ENCODE measurements around the gene GALNT18. TPM values are rescaled to one million over a fixed set of nuclear protein-coding genes. Genes with fewer than 3 reads are reported as not detected.
A peak's percentile ranks its signal among the peaks of the same experiment; 100 is the strongest.

The GALNT18 gene
- total RNA-seq, 1 donor from 2014 or later: 240 TPM

DNA sequence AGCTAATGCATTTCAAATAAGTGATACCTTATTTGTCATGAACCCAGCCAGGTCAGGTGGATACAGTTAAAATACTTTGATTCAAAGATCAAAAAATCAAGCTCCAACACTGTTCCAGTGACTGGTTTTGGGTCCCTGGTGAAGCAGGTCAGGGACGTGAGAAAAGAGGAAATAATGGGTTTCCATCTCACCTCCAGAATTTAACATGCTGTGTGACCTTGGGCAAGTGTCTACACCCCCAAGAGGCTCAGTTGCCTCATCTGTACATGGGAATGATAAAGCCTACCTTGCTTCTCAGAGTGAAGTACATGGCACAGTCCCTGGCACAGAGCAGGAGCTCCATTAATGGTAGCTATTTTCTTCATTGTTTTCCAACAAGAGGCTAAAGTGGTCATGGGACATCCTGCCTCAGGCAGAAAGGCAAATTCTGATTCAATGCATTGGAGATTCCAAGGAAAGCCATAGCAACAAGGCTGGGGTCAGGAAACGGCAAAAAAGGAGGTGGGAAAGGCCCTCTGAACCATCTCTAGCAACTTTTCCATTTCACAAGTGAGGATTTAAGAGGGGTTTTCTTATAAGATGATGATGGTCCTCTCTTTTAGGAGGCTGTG is 377.2 kb downstream of the GALNT18 start:
- DNase-seq (ENCODE audit: low read depth in 2 of 2): peak; percentile 8 to 29

DNA sequence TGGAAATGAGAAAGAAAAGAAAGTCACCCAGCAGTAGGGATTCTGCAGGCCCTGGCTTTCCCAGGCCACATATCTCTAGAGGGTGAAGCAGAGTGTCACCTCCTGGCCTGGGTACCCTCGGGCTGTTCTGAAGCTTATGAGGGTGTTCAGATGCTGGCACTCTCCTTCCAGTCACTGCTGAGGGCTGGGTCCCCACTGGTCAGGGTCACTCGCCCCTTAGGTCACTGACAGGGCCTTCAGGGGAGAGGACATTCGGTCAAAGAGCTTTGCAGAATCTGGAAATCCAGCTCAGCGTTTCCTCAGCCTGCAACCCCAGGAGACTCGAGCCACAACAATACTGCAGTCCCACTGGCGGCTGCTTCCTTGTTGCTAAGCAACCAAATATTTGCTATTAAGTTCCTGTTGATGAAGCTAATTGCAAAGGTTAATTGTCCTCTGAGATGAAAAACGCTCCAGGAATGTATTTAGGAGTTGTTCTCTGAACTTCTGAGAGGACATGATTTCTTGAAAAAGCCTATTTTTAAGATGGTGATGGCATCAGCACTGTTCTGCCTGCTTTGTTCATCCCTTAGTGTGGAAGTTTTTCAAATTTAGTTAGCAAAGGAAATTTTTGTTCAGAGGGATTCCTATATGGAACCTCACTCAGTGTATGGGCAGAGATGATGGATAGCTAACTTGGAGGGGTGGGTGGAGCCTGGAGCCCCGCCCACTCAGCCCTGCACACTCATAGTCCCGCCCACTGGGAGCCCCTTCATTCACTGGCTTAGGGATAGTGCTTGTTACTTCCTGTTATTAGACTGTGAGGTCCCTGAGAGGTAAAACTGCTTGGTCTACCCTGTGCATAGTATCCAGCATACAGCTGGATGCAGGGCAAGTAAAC is 378.0 kb downstream of the GALNT18 start:
- DNase-seq (ENCODE audit: low read depth in 2 of 2): peak; percentile 33 to 75

GRCh38 chr11:11243209-11243589 is 378.6 kb downstream of the GALNT18 start:
- DNase-seq (ENCODE audit: low read depth in 2 of 2): no peak

DNA sequence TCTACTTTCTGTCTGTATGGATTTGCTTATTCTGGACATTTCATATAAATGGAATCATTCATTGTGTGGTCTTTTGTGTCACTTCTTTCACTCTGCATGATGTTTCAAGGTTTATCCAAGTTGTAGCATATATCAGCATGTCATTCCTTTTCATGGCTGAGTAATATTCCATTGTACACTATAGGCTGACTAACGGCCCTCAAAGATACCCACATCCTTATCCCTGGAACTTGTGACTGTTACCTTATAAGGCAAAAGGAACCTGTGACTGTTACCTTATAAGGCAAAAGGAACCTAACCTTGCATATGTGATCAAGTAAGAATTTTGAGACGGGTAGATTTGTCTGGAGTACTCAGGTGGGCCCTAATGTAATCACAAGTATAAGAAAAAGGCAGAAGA is 380.5 kb downstream of the GALNT18 start:
- no peak for DNase-seq (ENCODE audit: low read depth in 2 of 2)

DNA sequence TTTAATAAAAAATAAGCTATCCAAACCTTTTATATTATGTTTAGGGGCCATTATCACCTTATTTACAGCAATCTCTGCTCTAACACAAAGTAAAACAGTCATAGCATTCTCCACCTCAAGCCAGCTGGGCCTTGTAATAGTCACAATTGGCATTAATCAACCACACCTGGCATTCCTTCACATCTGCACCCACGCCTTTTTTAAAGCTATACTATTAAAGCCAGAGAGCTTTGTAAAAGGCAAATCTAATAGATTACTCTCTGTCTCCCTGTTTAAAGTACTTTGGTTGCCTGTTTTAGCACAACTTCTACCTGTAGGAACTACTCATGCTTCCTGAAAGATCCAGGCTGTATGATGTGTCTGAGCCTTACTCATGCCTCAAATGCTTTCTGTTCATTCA is 381.8 kb downstream of the GALNT18 start:
- DNase-seq (ENCODE audit: low read depth in 2 of 2): no peak

DNA sequence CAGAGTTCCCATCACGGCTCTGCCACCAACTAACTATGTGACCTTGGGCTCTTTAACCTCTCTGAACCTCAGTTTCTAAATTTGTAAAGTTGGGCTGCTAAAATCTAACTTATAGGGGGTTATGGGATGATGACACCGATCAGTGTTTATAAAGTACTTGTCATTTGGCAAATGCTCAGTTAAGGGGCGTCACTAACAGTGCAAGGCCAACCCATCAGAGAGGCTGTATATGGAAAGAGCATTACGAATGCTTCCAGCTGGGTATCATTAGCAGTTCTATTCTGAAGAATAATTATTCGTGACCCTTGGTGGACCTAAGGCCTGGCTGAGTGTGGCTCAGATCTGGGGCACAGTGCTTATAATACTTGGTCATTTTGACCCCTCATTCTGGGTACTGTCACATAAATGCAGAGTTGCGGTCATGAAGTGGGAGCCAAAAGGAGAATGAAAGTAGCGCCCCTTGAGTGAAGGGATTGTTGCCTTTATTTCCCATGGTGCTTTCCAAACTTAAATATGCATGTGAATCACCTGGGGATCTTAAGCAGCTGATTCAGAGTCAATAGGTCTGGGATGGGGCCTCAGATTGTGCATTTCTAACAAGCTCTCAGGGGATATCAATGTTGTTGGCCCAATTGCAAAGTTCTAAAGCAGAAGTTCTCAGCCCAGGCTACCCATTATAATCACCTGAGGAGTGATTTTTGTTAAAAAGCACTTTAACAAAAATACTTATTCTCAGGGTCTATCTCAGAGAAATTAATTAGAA is 384.6 kb downstream of the GALNT18 start:
- DNase-seq (ENCODE audit: low read depth in 2 of 2): no peak

GRCh38 chr11:11236498-11237059 is 385.2 kb downstream of the GALNT18 start:
- no peak for DNase-seq (ENCODE audit: low read depth in 2 of 2)

GRCh38 chr11:11231763-11232162 is 390.0 kb downstream of the GALNT18 start:
- DNase-seq (ENCODE audit: low read depth in 2 of 2): no peak

DNA sequence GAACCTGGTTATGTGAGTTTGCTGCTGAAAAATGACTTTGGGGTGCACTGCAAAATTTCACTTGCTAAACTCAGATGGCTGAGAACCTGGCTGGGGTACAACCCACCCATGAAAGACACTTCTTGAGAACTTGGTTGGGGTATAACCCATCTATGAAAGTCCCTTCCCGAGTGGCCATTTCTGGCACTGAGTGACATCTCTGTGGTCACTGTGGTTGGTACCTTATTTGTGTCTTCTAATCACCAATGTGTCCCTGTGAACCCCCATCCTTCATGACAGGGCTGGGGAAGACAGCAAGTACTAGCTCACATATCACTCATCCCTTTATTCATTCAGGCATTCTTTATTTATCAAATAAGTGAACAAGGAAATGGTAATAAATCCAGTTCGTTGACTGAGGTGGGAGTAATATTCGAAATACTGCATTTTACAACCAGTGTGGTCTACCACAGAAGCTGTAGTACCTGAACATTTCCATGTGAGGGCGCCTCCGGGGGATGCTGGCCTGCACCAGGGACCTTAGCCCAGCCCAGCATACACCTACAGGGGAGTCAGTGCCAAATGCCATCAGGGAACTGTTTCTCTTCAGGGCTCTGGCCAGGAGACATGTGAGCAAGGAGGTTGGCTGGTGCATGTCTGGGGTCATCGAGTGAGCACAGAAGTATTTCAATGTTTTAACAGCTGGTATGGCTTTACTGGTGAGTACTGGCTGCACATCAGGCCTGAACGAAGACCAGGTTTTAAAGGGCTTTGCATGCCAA is 390.8 kb downstream of the GALNT18 start:
- peak in 1 of 2 donors; percentile 16 for DNase-seq (ENCODE audit: low read depth in 2 of 2)

DNA sequence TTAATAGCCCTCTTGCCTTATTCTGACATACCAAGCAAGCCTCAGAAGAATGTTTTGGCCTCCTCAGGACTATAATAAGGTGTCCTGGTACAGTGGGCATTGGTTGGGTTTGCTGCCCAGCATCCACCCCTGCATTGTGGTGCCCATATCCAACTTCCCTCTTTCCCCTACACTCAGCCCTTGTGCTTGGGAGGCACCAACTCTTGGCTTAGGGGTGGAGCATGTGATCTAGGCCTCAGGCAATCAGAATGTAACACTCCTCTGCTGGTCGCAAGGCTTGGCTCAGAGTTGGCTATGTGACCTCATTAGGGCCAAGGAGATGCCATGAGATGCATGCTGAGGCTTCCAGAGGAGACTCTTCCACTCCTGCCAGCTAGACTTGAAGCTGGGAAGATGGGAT is 391.7 kb downstream of the GALNT18 start:
- no peak for DNase-seq (ENCODE audit: low read depth in 2 of 2)

GRCh38 chr11:11229647-11230046 is 392.2 kb downstream of the GALNT18 start:
- DNase-seq (ENCODE audit: low read depth in 2 of 2): no peak

GRCh38 chr11:11227296-11228085 is 394.3 kb downstream of the GALNT18 start:
- no peak for DNase-seq (ENCODE audit: low read depth in 2 of 2)

Other genes starting within 250 kb of the GALNT18 start
- gene USP47, start 220.0 kb upstream of the GALNT18 start, total RNA-seq: 44.9 and 59.1 TPM in 2 replicates